K562 (cell line): ENCODE results near the gene AQP9. TPM values are rescaled to one million over a fixed set of nuclear protein-coding genes. Genes with fewer than 3 reads are reported as not detected.

ENCODE experiments used
- CBFB ChIP-seq: sonication (generic); formaldehyde crosslinking; IDR thresholded peaks from 2 replicates; pipeline ENCODE4 v1.4.0; 2020; ENCODE audit warnings: mild to moderate bottlenecking, missing genetic modification reagents
- CGGBP1 ChIP-seq: fragments of 250-450 bp; sonication (Bioruptor Pico); IDR thresholded peaks from 2 replicates; pipeline ENCODE4 v1.9.0; 2021; ENCODE audit warnings: mild to moderate bottlenecking
- DIDO1 ChIP-seq: fragments of 450-650 bp; IDR thresholded peaks from 2 replicates; pipeline ENCODE4 v1.6.1; 2016; ENCODE audit warnings: low read depth, missing biosample characterization, missing genetic modification characterization
- E2F3 ChIP-seq: fragments of 250-450 bp; sonication (Bioruptor Pico); IDR thresholded peaks from 2 replicates; pipeline ENCODE4 v1.4.0; 2020; ENCODE audit warnings: mild to moderate bottlenecking
- E2F5 ChIP-seq: sonication (generic); formaldehyde crosslinking; IDR thresholded peaks from 2 replicates; pipeline ENCODE4 v1.8.0; 2022; ENCODE audit warnings: mild to moderate bottlenecking, missing genetic modification reagents
- HEY1 ChIP-seq: fragments of 250-450 bp; sonication (Bioruptor Pico); IDR thresholded peaks from 2 replicates; pipeline ENCODE4 v1.5.0; 2020; ENCODE audit warnings: mild to moderate bottlenecking, moderate library complexity, borderline replicate concordance
- HLTF ChIP-seq: fragments of 450-650 bp; IDR thresholded peaks from 2 replicates; pipeline ENCODE4 v1.6.1; 2016
- MAFF ChIP-seq: IDR thresholded peaks from 2 replicates; pipeline ENCODE4 v1.6.1; 2012; ENCODE audit warnings: low read length, improper control_type of control experiment
- MTA2 ChIP-seq: fragments of 450-650 bp; IDR thresholded peaks from 2 replicates; pipeline ENCODE4 v1.6.1; 2016; ENCODE audit warnings: low read depth
- MTA3 ChIP-seq: fragments of 450-650 bp; formaldehyde crosslinking; IDR thresholded peaks from 2 replicates; pipeline ENCODE4 v1.6.1; 2017; ENCODE audit warnings: mild to moderate bottlenecking, borderline replicate concordance
- PHF20 ChIP-seq: fragments of 450-650 bp; IDR thresholded peaks from 2 replicates; pipeline ENCODE4 v1.6.1; 2018; ENCODE audit not compliant: partially characterized antibody
- POLR2AphosphoS2 ChIP-seq: IDR thresholded peaks from 2 replicates; pipeline ENCODE4 v1.6.1; 2012; ENCODE audit warnings: low read length, improper control_type of control experiment
- SMAD3 ChIP-seq: fragments of 450-650 bp; formaldehyde crosslinking; conservative IDR thresholded peaks from 2 replicates; pipeline ENCODE4 v1.4.0; 2020; ENCODE audit warnings: mild to moderate bottlenecking
- SMARCB1 ChIP-seq: IDR thresholded peaks from 2 replicates; pipeline ENCODE4 v1.6.1; 2011; ENCODE audit warnings: improper control_type of control experiment, low read depth; ENCODE audit not compliant: insufficient read length
- TOE1 ChIP-seq, 2 experiments: fragments of 450-650 bp in 1 of 2; sonication (generic) in 1 of 2; formaldehyde crosslinking in 1 of 2; IDR thresholded peaks; 2 replicates each; pipeline versions ENCODE4 v1.7.1 to v1.8.0; 2016 to 2022; ENCODE audit warnings: borderline replicate concordance in 2 of 2, mild to moderate bottlenecking in 2 of 2, antibody characterized with exemption in 1 of 2, inconsistent platforms in 1 of 2, low read depth in 1 of 2, missing genetic modification reagents in 1 of 2, moderate library complexity in 1 of 2
- ZNF398 ChIP-seq: fragments of 250-450 bp; sonication (Bioruptor Pico); IDR thresholded peaks from 2 replicates; pipeline ENCODE4 v1.8.0; 2021; ENCODE audit warnings: moderate library complexity, mild to moderate bottlenecking, inconsistent platforms
- ZNF551 ChIP-seq: fragments of 250-450 bp; sonication (Bioruptor Pico); IDR thresholded peaks from 2 replicates; pipeline ENCODE4 v1.5.0; 2021; ENCODE audit warnings: mild to moderate bottlenecking, moderate library complexity
- ZNF696 ChIP-seq: fragments of 250-450 bp; sonication (Bioruptor Pico); conservative IDR thresholded peaks from 2 replicates; pipeline ENCODE4 v1.4.0; 2020; ENCODE audit warnings: mild to moderate bottlenecking, moderate library complexity
- polyA plus RNA-seq, 8 experiments: library from polyadenylated mRNA; depleted of rRNA in 4 of 8; stranded (reverse) in 5 of 8; unstranded in 3 of 8; fragments of >200 nt; fragmentation: Nextera tagmentation in 2 of 8; fragmentation: Illumina TruSeq in 1 of 8; extraction: Ambion mirVana in 2 of 8; extraction: Trizol in 1 of 8; gene quantifications; 2 replicates each; pipeline versions ENCODE4 v1.2.1 to v1.2.3, GENCODE V29; 2011 to 2014; ENCODE audit warnings: inconsistent platforms in 1 of 8, missing spikeins in 1 of 8
- total RNA-seq, 7 experiments: library from RNA; depleted of rRNA in 6 of 7; stranded (reverse); fragments of >200 nt in 6 of 7; fragmentation: Illumina TruSeq in 2 of 7; extraction: Trizol in 2 of 7; gene quantifications; 2 replicates each; pipeline versions ENCODE4 v1.2.1 to v1.2.3, GENCODE V29; 2011 to 2021; ENCODE audit warnings: low replicate concordance in 1 of 7
- TF ChIP-seq, protein P1 (sequence below): fragments of 450-650 bp; IDR thresholded peaks from 2 replicates; pipeline ENCODE4 v1.7.0; 2016; ENCODE audit warnings: borderline replicate concordance
- TF ChIP-seq, protein P2 (sequence below): sonication (generic); formaldehyde crosslinking; IDR thresholded peaks from 2 replicates; pipeline ENCODE4 v1.5.0; 2020; ENCODE audit warnings: missing genetic modification reagents
- TF ChIP-seq, protein P3 (sequence below): IDR thresholded peaks from 2 replicates; pipeline ENCODE4 v1.6.1; 2011; ENCODE audit warnings: borderline replicate concordance, low read depth, mild to moderate bottlenecking, moderate library complexity, low read length; ENCODE audit not compliant: insufficient read depth, poor library complexity, severe bottlenecking

Gene AQP9
- total and polyA plus RNA-seq, 9 of the 15 experiments (the other 6 are each of a cell fraction or from before 2014, with no cell fraction given), result 0.04 to 0.33 (median 0.07) TPM; not detected in 4

- TF ChIP-seq, protein P1, sequence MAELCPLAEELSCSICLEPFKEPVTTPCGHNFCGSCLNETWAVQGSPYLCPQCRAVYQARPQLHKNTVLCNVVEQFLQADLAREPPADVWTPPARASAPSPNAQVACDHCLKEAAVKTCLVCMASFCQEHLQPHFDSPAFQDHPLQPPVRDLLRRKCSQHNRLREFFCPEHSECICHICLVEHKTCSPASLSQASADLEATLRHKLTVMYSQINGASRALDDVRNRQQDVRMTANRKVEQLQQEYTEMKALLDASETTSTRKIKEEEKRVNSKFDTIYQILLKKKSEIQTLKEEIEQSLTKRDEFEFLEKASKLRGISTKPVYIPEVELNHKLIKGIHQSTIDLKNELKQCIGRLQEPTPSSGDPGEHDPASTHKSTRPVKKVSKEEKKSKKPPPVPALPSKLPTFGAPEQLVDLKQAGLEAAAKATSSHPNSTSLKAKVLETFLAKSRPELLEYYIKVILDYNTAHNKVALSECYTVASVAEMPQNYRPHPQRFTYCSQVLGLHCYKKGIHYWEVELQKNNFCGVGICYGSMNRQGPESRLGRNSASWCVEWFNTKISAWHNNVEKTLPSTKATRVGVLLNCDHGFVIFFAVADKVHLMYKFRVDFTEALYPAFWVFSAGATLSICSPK, result no peak
- no peak for TF ChIP-seq ZNF696 (CRISPR knock-in tag)
- no peak for TF ChIP-seq ZNF398 (CRISPR knock-in tag)
- TF ChIP-seq MTA2, result peak; percentile 83
- no peak for TF ChIP-seq E2F5 (CRISPR knock-in tag)
- no peak for TF ChIP-seq SMARCB1
- no peak for TF ChIP-seq CGGBP1 (CRISPR knock-in tag)
- no peak for TF ChIP-seq POLR2AphosphoS2
- TF ChIP-seq E2F3 (CRISPR knock-in tag), result no peak
- TF ChIP-seq DIDO1 (tag), result no peak
- TF ChIP-seq, protein P2, sequence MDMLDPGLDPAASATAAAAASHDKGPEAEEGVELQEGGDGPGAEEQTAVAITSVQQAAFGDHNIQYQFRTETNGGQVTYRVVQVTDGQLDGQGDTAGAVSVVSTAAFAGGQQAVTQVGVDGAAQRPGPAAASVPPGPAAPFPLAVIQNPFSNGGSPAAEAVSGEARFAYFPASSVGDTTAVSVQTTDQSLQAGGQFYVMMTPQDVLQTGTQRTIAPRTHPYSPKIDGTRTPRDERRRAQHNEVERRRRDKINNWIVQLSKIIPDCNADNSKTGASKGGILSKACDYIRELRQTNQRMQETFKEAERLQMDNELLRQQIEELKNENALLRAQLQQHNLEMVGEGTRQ (CRISPR knock-in tag), result no peak
- no peak for TF ChIP-seq SMAD3
- TF ChIP-seq HEY1, result no peak
- TF ChIP-seq TOE1 (IDR thresholded peaks at IDR 0.05; ENCODE audit: borderline replicate concordance), result no peak
- no peak for TF ChIP-seq TOE1 (CRISPR knock-in tag; IDR thresholded peaks at IDR 0.05; ENCODE audit: borderline replicate concordance, low read depth)
- no peak for TF ChIP-seq PHF20
- no peak for TF ChIP-seq CBFB (CRISPR knock-in tag)
- TF ChIP-seq, protein P3, sequence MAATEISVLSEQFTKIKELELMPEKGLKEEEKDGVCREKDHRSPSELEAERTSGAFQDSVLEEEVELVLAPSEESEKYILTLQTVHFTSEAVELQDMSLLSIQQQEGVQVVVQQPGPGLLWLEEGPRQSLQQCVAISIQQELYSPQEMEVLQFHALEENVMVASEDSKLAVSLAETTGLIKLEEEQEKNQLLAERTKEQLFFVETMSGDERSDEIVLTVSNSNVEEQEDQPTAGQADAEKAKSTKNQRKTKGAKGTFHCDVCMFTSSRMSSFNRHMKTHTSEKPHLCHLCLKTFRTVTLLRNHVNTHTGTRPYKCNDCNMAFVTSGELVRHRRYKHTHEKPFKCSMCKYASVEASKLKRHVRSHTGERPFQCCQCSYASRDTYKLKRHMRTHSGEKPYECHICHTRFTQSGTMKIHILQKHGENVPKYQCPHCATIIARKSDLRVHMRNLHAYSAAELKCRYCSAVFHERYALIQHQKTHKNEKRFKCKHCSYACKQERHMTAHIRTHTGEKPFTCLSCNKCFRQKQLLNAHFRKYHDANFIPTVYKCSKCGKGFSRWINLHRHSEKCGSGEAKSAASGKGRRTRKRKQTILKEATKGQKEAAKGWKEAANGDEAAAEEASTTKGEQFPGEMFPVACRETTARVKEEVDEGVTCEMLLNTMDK, result no peak
- TF ChIP-seq MAFF, result peak; percentile 91
- TF ChIP-seq MTA3, result no peak
- TF ChIP-seq ZNF551 (CRISPR knock-in tag), result no peak
- TF ChIP-seq HLTF, result no peak
Observed at GRCh38 chr15:58203537-58203936, 65.4 kb downstream of the AQP9 start (continued).
